Measurements from ENCODE around the gene GPR3. TPM values are rescaled to one million over a fixed set of nuclear protein-coding genes. Genes with fewer than 3 reads are reported as not detected.

GPR3 gene
- total RNA-seq, 1 experiment from 2014 or later = 4.4 TPM

DNA sequence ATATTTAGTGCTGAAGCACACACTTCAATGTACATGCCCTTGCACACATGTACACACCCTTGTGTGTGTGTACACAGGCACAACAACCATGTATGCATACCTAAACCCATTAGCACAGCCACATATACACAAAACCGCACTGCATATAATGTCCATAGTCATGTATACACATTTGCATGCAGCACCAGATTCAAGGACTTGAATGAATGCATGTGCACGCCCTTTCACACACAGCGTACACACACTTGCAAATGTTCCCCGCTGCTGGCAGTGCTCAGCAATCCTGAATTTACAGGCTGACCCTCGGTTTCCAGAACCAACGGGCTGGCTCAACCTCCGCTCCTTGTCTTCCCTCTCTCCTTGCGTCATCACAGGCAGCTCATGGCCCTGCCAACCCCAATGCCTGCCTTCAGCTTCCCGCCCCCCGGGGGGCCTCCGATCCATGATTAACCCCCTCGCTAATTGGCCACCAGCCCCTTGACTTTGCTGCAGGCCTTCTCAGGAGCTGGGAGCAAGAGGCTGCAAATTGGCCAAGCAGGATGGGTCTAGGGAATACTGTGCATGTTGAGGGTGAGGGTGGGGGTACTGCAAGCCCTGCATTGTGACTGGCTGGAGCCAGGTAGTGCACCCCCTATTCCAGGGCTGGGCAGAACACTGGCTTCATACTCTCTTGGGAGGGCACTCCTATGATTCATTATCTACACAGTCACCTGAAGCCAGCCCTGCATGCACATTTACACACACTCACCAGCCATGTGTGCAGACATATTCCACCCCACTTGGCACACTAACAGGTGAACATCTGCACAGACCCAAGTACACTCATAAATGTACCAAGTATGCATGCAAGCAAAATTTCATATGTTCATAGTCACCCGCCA is 7.9 kb downstream of the GPR3 start:
- H3K4me1 ChIP-seq (ENCODE audit: insufficient read depth, low read length) = no peaks in the 10 kb centered on the region; the same call in 1 of the 2 replicates
- H4K91ac ChIP-seq (ENCODE audit: insufficient read length, low read depth, low read length) = no peak overlapping the region
- DNase-seq = no peak
- no peaks in the 10 kb centered on the region for H3K79me1 ChIP-seq (ENCODE audit: insufficient read depth, low read depth, low read length, poor library complexity, severe bottlenecking)
- H2AK5ac ChIP-seq (ENCODE audit: insufficient read length, low read length) = no peak overlapping the region
- no peak overlapping the region for H2BK15ac ChIP-seq (ENCODE audit: low read depth, low read length)
- no peaks in the 10 kb centered on the region for H3K36me3 Mint-ChIP-seq (ENCODE audit: insufficient read depth in 1 of 3, low read depth in 3 of 3)
- no peaks in the 10 kb centered on the region for H3K9me3 Mint-ChIP-seq
- peak overlapping the region in 1 of 2 experiments; percentile 52; a peak in 2 of 5 replicates for H3K4me3 Mint-ChIP-seq
- WGBS (ENCODE audit: extremely low coverage, insufficient read length, low lambda C conversion rate) = no CpG with 5 or more reads among the region's 13 CpGs
- no peaks in the 10 kb centered on the region for H3K27me3 ChIP-seq (ENCODE audit: insufficient read depth, low read length)
- no peak overlapping the region for H2BK20ac ChIP-seq (ENCODE audit: low read depth, low read length, poor library complexity, severe bottlenecking)
- no peak overlapping the region for H2AFZ ChIP-seq (ENCODE audit: low read length)
- peak overlapping the region in 1 of 3 experiments; percentile 57; a peak in 1 of 7 replicates for H3K27ac Mint-ChIP-seq
- H4K5ac ChIP-seq (ENCODE audit: insufficient read length, low read depth, low read length) = no peak overlapping the region
- H3T11ph ChIP-seq (ENCODE audit: low read length) = no peak overlapping the region
- H3K56ac ChIP-seq (ENCODE audit: insufficient read length, low read depth, low read length) = no peak overlapping the region
- no peak overlapping the region for H3K27ac ChIP-seq (ENCODE audit: insufficient read length, low read depth, low read length)
- H3K4ac ChIP-seq (ENCODE audit: low read depth, low read length) = no peak overlapping the region
- no peak overlapping the region for H2BK12ac ChIP-seq (ENCODE audit: insufficient read length, low read depth, low read length)
- H3K14ac ChIP-seq (ENCODE audit: insufficient read depth, low read length) = no peak overlapping the region
- TF ChIP-seq, protein P1, sequence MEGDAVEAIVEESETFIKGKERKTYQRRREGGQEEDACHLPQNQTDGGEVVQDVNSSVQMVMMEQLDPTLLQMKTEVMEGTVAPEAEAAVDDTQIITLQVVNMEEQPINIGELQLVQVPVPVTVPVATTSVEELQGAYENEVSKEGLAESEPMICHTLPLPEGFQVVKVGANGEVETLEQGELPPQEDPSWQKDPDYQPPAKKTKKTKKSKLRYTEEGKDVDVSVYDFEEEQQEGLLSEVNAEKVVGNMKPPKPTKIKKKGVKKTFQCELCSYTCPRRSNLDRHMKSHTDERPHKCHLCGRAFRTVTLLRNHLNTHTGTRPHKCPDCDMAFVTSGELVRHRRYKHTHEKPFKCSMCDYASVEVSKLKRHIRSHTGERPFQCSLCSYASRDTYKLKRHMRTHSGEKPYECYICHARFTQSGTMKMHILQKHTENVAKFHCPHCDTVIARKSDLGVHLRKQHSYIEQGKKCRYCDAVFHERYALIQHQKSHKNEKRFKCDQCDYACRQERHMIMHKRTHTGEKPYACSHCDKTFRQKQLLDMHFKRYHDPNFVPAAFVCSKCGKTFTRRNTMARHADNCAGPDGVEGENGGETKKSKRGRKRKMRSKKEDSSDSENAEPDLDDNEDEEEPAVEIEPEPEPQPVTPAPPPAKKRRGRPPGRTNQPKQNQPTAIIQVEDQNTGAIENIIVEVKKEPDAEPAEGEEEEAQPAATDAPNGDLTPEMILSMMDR (conservative IDR thresholded peaks at IDR 0.05) = no peak
- H2BK5ac ChIP-seq (ENCODE audit: insufficient read length, low read length) = no peak overlapping the region
- H2BK120ac ChIP-seq (ENCODE audit: low read depth, low read length, poor library complexity, severe bottlenecking) = no peak overlapping the region
- H4K20me1 ChIP-seq (ENCODE audit: control insufficient read depth, insufficient read depth, insufficient read length) = no peaks in the 10 kb centered on the region
- H3K4me2 ChIP-seq (ENCODE audit: insufficient read depth, insufficient read length, low read length) = no peak overlapping the region
- no peak overlapping the region for H4K8ac ChIP-seq (replicated peaks; ENCODE audit: insufficient read length, low read depth, low read length)
- H3K23ac ChIP-seq (ENCODE audit: insufficient read length, low read depth, low read length) = no peak overlapping the region
- no peaks in the 10 kb centered on the region; the same call in 1 of the 2 replicates for H3K27me3 Mint-ChIP-seq (ENCODE audit: low read depth)
- no peaks in the 10 kb centered on the region for H3K9me3 ChIP-seq (ENCODE audit: control insufficient read depth, low read depth, low read length)
- H3K4me1 Mint-ChIP-seq = peaks cover 45 to 65% of the 10 kb centered on the region in 2 experiments
- no peaks in the 10 kb centered on the region for H3K23me2 ChIP-seq (ENCODE audit: insufficient read length, low read depth, low read length, poor library complexity, severe bottlenecking)
- H3K9ac ChIP-seq (ENCODE audit: extremely low read depth, insufficient read length, low read length) = no peak overlapping the region
- no peak overlapping the region for H3K18ac ChIP-seq (ENCODE audit: insufficient read length, low read depth, low read length)
- H3K79me2 ChIP-seq (ENCODE audit: insufficient read depth, low read length) = no peaks in the 10 kb centered on the region

Measured in H9 (cell line).